Stimulated activated CD4-positive, alpha-beta T cell treated with anti-CD3 and anti-CD28 coated beads, TNF-alpha, amount 100 ng/mL, for 1 hour (primary cell): ENCODE data around the gene TSHR.
"Not testable (repeated sequence)": the region's sequence is repeated elsewhere in the genome, so short reads cannot be mapped to it uniquely, and the experiment has no call there.

Source experiments
- DNase-seq, 3 donors: peaks; one replicate each; pipeline ENCODE4 v3.0.0-alpha.2; 2020; ENCODE audit warnings: low read depth in 3 of 3, low spot score in 1 of 3

The TSHR gene

GRCh38 chr14:81062816-81063215, 107.4 kb downstream of the TSHR start:
- DNase-seq: no peak

GRCh38 chr14:81066672-81067071, 111.3 kb downstream of the TSHR start:
- no peak for DNase-seq

- no peak for DNase-seq
Measured at GRCh38 chr14:81067156-81067555, 111.7 kb downstream of the TSHR start.

GRCh38 chr14:81068176-81068782, 112.9 kb downstream of the TSHR start:
- DNase-seq: no peak

- DNase-seq: no peak
Measured at GRCh38 chr14:81070511-81070910, 115.1 kb downstream of the TSHR start.

GRCh38 chr14:81085596-81085995, 130.2 kb downstream of the TSHR start:
- DNase-seq: no peak

GRCh38 chr14:81087230-81087629, 131.8 kb downstream of the TSHR start:
- no peak for DNase-seq

GRCh38 chr14:81091139-81091538, 135.7 kb downstream of the TSHR start:
- DNase-seq: no peak

GRCh38 chr14:81091660-81092059, 136.2 kb downstream of the TSHR start:
- DNase-seq: no peak

- no peak for DNase-seq
Measured at GRCh38 chr14:81093651-81094050, 138.2 kb downstream of the TSHR start.

- no peak for DNase-seq
Measured at GRCh38 chr14:81095539-81095938, 140.1 kb downstream of the TSHR start.

GRCh38 chr14:81096656-81097055, 141.2 kb downstream of the TSHR start:
- DNase-seq: no peak

- DNase-seq: no peak
Measured at GRCh38 chr14:81102217-81102616, 146.8 kb downstream of the TSHR start.

GRCh38 chr14:81103443-81103842, 148.0 kb downstream of the TSHR start:
- DNase-seq: no peak

- no peak for DNase-seq
Measured at GRCh38 chr14:81105378-81105777, 150.0 kb downstream of the TSHR start.

GRCh38 chr14:81105961-81106360, 150.5 kb downstream of the TSHR start:
- no peak for DNase-seq

- DNase-seq: no peak
Measured at GRCh38 chr14:81110186-81110585, 154.8 kb downstream of the TSHR start.

GRCh38 chr14:81113176-81113575, 157.8 kb downstream of the TSHR start:
- no peak for DNase-seq

GRCh38 chr14:81113945-81114820, 158.8 kb downstream of the TSHR start:
- not testable (repeated sequence) for DNase-seq

- no peak for DNase-seq
Measured at GRCh38 chr14:81120501-81120900, 165.1 kb downstream of the TSHR start.

GRCh38 chr14:81122326-81122725, 166.9 kb downstream of the TSHR start:
- DNase-seq: no peak

- DNase-seq: no peak
Measured at GRCh38 chr14:81123811-81124210, 168.4 kb downstream of the TSHR start.

GRCh38 chr14:81125536-81125935, 170.1 kb downstream of the TSHR start:
- DNase-seq: no peak
